Lung (tissue), 12 donors: ENCODE data around the gene NPR3. TPM values are rescaled to one million over a fixed set of nuclear protein-coding genes. Genes with fewer than 3 reads are reported as not detected.

Experiments used
- ATAC-seq: fragments of 200-7000 bp; cut with Tn5 transposase; one replicate; pipeline ENCODE4 v1.9.1; 2020; ENCODE audit warnings: moderate number of reproducible peaks; ENCODE audit not compliant: insufficient read depth, low FRiP score
- DNase-seq, 3 donors: peaks; one replicate each; pipeline ENCODE4 v3.0.0-alpha.2; 2013 to 2017
- H3K27ac ChIP-seq, 2 donors: one replicate each; pipeline ENCODE4 v1.5.1; 2013; ENCODE audit warnings: mild to moderate bottlenecking in 2 of 2, moderate library complexity in 2 of 2, control low read depth in 1 of 2, inconsistent platforms in 1 of 2, low read depth in 1 of 2, low read length in 1 of 2
- H3K27me3 ChIP-seq, 3 donors: one replicate each; pipeline ENCODE4 v1.5.1; 2013; ENCODE audit warnings: low read length in 2 of 3; ENCODE audit not compliant: control insufficient read depth in 3 of 3, insufficient read depth in 3 of 3
- H3K36me3 ChIP-seq, 4 donors: one replicate each; pipeline ENCODE4 v1.5.1; 2013; ENCODE audit warnings: low read length in 4 of 4, mild to moderate bottlenecking in 1 of 4, moderate library complexity in 1 of 4; ENCODE audit not compliant: control insufficient read depth in 4 of 4, insufficient read depth in 4 of 4
- H3K4me1 ChIP-seq, 5 donors: one replicate each; pipeline ENCODE4 v1.5.1; 2013; ENCODE audit warnings: low read length in 5 of 5, mild to moderate bottlenecking in 2 of 5, moderate library complexity in 1 of 5; ENCODE audit not compliant: control insufficient read depth in 5 of 5, insufficient read depth in 5 of 5
- H3K4me3 ChIP-seq: one replicate; pipeline ENCODE4 v1.5.1; 2013; ENCODE audit warnings: mild to moderate bottlenecking, control low read depth, moderate library complexity
- H3K9ac ChIP-seq, 2 donors: one replicate each; pipeline ENCODE4 v1.5.1; 2013; ENCODE audit warnings: low read length in 2 of 2, control low read depth in 1 of 2; ENCODE audit not compliant: insufficient read depth in 1 of 2
- H3K9me3 ChIP-seq, 4 donors: one replicate each; pipeline ENCODE4 v1.5.1; 2013; ENCODE audit warnings: low read length in 3 of 4, mild to moderate bottlenecking in 1 of 4, moderate library complexity in 1 of 4; ENCODE audit not compliant: control insufficient read depth in 4 of 4, insufficient read depth in 3 of 4
- WGBS, 2 donors: extraction: QIAGEN DNeasy Blood & Tissue Kit; methylation state at CpG; one replicate each; pipeline ENCODE4 v1.1.7; 2013; 5-methylcytosine and 5-hydroxymethylcytosine counted together
- polyA plus RNA-seq, 2 donors: library from polyadenylated mRNA; stranded (reverse); fragments of 200-250 nt; gene quantifications; one replicate each; pipeline ENCODE4 v1.2.1, GENCODE V29; 2013
- total RNA-seq, 2 donors: library from RNA; depleted of rRNA in 1 of 2; stranded (reverse); fragments of >200 nt in 1 of 2; gene quantifications; one replicate each; pipeline ENCODE4 v1.2.1, GENCODE V29; 2014 to 2021
- TF ChIP-seq, protein P1 (sequence below): IDR thresholded peaks from 2 replicates; pipeline ENCODE4 v1.5.1; 2012; ENCODE audit warnings: mild to moderate bottlenecking; ENCODE audit errors: control extremely low read depth, extremely low read depth
- donor health status: control.
- donor health status: control.
- donor health status: Bipolar disorder and iron deficiency.
- donor health status: healthy.
- donor health status: DM: yes; HTN: yes; CAD: no.

NPR3 gene
- total and polyA plus RNA-seq, 4 donors: 3.9 to 86.9 (median 8.9) TPM

DNA sequence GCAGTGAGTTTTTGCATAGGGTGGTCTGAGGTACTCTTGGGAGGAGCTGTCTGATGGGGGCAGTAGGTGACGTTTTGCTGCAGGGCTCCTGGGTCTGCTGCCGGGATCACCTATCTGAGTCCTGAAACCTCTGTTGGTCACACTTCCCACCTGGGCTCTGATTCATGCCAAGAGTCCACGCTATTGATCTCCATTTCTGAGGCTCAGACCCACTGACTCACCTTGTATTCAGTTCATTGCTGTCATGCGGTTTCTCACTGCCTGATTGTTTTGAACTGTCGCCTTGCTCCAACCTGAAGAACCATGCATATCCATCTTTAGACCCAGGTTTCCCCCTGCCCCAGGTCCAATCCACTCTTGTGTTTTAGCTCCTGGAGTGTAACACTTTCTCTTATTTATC lies 101.3 kb downstream of the NPR3 start:
- no peak for DNase-seq
- WGBS, 2 donors: 93 to 96% methylated on average over 5 of the region's 5 CpGs
- no peak overlapping the region for H3K27ac ChIP-seq
- no peaks in the 10 kb centered on the region for H3K27me3 ChIP-seq
- TF ChIP-seq, protein P1, sequence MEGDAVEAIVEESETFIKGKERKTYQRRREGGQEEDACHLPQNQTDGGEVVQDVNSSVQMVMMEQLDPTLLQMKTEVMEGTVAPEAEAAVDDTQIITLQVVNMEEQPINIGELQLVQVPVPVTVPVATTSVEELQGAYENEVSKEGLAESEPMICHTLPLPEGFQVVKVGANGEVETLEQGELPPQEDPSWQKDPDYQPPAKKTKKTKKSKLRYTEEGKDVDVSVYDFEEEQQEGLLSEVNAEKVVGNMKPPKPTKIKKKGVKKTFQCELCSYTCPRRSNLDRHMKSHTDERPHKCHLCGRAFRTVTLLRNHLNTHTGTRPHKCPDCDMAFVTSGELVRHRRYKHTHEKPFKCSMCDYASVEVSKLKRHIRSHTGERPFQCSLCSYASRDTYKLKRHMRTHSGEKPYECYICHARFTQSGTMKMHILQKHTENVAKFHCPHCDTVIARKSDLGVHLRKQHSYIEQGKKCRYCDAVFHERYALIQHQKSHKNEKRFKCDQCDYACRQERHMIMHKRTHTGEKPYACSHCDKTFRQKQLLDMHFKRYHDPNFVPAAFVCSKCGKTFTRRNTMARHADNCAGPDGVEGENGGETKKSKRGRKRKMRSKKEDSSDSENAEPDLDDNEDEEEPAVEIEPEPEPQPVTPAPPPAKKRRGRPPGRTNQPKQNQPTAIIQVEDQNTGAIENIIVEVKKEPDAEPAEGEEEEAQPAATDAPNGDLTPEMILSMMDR: no peak
- H3K36me3 ChIP-seq: no peaks in the 10 kb centered on the region
- H3K4me1 ChIP-seq: peaks cover 0 to 4% (median 0%) of the 10 kb centered on the region in 5 donors
- ATAC-seq: no peak
- H3K4me3 ChIP-seq: no peak overlapping the region
- H3K9me3 ChIP-seq: no peaks in the 10 kb centered on the region
- no peak overlapping the region for H3K9ac ChIP-seq

DNA sequence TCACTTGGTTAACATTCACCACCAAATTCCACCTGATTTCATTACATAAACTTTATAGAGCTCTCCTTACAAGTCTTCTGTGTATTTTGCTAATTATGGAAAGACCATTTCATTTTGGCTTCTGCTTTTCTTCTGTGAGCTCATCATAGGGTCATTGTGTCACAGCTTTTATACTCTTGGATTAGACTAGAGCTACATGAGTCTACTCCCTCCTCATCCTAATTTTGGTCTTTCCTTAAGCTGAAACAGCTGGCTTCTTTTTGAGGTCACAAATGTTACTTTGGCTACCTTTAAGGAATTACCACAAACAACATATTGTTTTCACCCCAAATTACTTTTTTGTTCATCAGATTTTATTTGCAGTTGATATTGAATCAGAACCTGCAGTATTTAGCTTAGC lies 103.0 kb downstream of the NPR3 start:
- no peaks in the 10 kb centered on the region for H3K9me3 ChIP-seq
- H3K27ac ChIP-seq: no peak overlapping the region
- ATAC-seq: no peak

DNA sequence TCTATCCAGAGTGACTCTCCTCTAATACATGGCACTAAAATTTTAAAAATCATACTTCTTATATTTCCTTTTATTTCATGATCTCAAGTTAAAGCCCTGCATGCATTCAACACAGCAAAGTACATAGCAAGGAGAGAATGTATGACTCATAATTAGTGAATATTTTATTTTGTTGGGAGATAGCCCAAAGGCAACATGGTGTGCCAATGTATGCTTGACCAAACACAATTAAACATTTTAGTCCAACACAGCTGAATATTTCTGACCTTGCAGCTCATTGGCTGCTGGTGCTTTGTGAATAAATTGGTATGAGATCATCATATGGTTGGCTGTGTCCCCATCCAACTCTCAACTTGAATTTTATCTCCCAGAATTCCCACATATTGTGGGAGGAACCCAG lies 103.5 kb downstream of the NPR3 start:
- H3K4me1 ChIP-seq: peaks cover 0 to 4% (median 0%) of the 10 kb centered on the region in 5 donors
- no peaks in the 10 kb centered on the region for H3K9me3 ChIP-seq
- ATAC-seq (no peak), DNase-seq (no peak)
- TF ChIP-seq, protein P1: no peak
- H3K27ac ChIP-seq: no peak overlapping the region
- H3K36me3 ChIP-seq: no peaks in the 10 kb centered on the region
- H3K27me3 ChIP-seq: no peaks in the 10 kb centered on the region
- H3K4me3 ChIP-seq: no peak overlapping the region
- no peak overlapping the region for H3K9ac ChIP-seq

More for the DNA sequence above, 103.0 kb downstream of the NPR3 start:
- Histone ChIP-seq H3K4me3 (no peak overlapping the region), H3K9ac (no peak overlapping the region), H3K27me3 (no peaks in the 10 kb centered on the region), H3K4me1 (peaks cover 0 to 4% (median 0%) of the 10 kb centered on the region in 5 donors), H3K36me3 (no peaks in the 10 kb centered on the region)
- DNase-seq: no peak
- TF ChIP-seq, protein P1: no peak

DNA sequence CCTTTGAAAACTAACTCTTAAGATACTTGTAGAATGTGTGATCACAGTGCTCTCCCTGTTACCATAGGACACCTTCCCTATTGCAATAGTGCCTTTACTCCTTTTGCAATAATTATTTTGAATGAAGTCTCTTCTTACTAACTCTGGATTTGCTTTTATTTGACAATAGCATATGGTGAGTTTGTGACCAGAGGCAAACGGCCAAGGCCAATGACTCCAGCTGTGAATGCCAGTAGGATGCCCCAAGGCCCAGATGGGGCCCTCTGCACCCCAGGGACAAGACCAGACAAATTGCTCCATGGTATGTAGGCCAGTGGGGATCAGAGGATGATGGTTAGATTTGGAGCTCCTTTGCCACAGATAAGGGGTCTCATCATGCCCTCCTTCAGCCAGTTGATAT lies 116.9 kb downstream of the NPR3 start:
- TF ChIP-seq, protein P1: no peak
- ATAC-seq (no peak), DNase-seq (no peak)
- Histone ChIP-seq H3K36me3 (no peaks in the 10 kb centered on the region), H3K4me3 (no peak overlapping the region), H3K9me3 (no peaks in the 10 kb centered on the region), H3K4me1 (no peaks in the 10 kb centered on the region), H3K27ac (no peak overlapping the region), H3K27me3 (no peaks in the 10 kb centered on the region), H3K9ac (no peak overlapping the region)
- 81 to 87% methylated on average over 1 of the region's 1 CpG for WGBS, 2 donors
